GM19455 (cell line): ENCODE data around the gene PCDHGA5.
"Not testable (repeated sequence)": the region's sequence is repeated elsewhere in the genome, so short reads cannot be mapped to it uniquely, and the experiment has no call there.

Source experiments
- ATAC-seq: cut with Tn5 transposase; IDR thresholded peaks from one replicate; pipeline ENCODE4 v1.9.1; 2021; ENCODE audit not compliant: unreplicated experiment

The PCDHGA5 gene

GRCh38 chr5:141412854-141413539 lies 49.0 kb downstream of the PCDHGA5 start, which contains the start of gene PCDHGA10:
Gene PCDHGA10 (plus strand): TSS chr5:141412987. CDS start chr5:141413176, 189 bp downstream.
- peak; percentile 89 for ATAC-seq

GRCh38 chr5:141413540-141414069 lies 49.6 kb downstream of the PCDHGA5 start:
- no peak for ATAC-seq

GRCh38 chr5:141414548-141415274 lies 50.7 kb downstream of the PCDHGA5 start:
- not testable (repeated sequence) for ATAC-seq

GRCh38 chr5:141415275-141415618 lies 51.3 kb downstream of the PCDHGA5 start:
- ATAC-seq, result not testable (repeated sequence)
